Spinal cord (tissue), 10 donors: ENCODE results near the gene NPR1. TPM values are rescaled to one million over a fixed set of nuclear protein-coding genes. Genes with fewer than 3 reads are reported as not detected.

Experiments used
- DNase-seq, 6 donors: peaks; one replicate each; pipeline versions ENCODE4 v3.0.0 to v3.0.0-alpha.2; 2013 to 2015; ENCODE audit warnings: low spot score in 6 of 6, low read depth in 4 of 6
- H3K27ac ChIP-seq: one replicate; pipeline ENCODE4 v1.5.1; 2013; ENCODE audit warnings: low read depth, low read length, control low read depth
- H3K27me3 ChIP-seq: one replicate; pipeline ENCODE4 v1.6.1; 2013; ENCODE audit warnings: low read length; ENCODE audit not compliant: control insufficient read depth, insufficient read depth
- H3K36me3 ChIP-seq: one replicate; pipeline ENCODE4 v1.6.1; 2013; ENCODE audit warnings: low read length; ENCODE audit not compliant: control insufficient read depth, insufficient read depth
- H3K4me1 ChIP-seq: one replicate; pipeline ENCODE4 v1.6.1; 2013; ENCODE audit warnings: low read length; ENCODE audit not compliant: control insufficient read depth, insufficient read depth
- H3K4me3 ChIP-seq: one replicate; pipeline ENCODE4 v1.5.1; 2013; ENCODE audit warnings: low read depth, low read length, control low read depth
- H3K9me3 ChIP-seq: one replicate; pipeline ENCODE4 v1.6.1; 2013; ENCODE audit warnings: low read length; ENCODE audit not compliant: control insufficient read depth, insufficient read depth
- WGBS: methylation state at CpG from one replicate; pipeline ENCODE4 v1.1.5; 2013; ENCODE audit warnings: missing lambda C conversion rate; ENCODE audit not compliant: insufficient coverage; 5-methylcytosine and 5-hydroxymethylcytosine counted together
- polyA plus RNA-seq, 2 donors: library from polyadenylated mRNA; unstranded; fragments of 120-200 nt; gene quantifications; one replicate each; pipeline ENCODE4 v1.2.1, GENCODE V29; 2013; ENCODE audit not compliant: insufficient read length in 2 of 2
- total RNA-seq, 2 donors: library from RNA; depleted of rRNA in 1 of 2; stranded (reverse); fragments of 120-200 nt in 1 of 2; fragments of >200 nt in 1 of 2; gene quantifications; one replicate each; pipeline versions ENCODE4 v1.2.3 to v1.2.4, GENCODE V29; 2013 to 2014
- donor health status: healthy.

NPR1 gene
- total and polyA plus RNA-seq, 4 donors = 1.6 to 6.3 (median 2.4) TPM

- DNase-seq = no peak
- peaks cover 13% of the 10 kb centered on the region for H3K36me3 ChIP-seq
- H3K4me1 ChIP-seq = peaks cover 30% of the 10 kb centered on the region
- H3K4me3 ChIP-seq = no peak overlapping the region
- no peaks in the 10 kb centered on the region for H3K9me3 ChIP-seq
- H3K27ac ChIP-seq = no peak overlapping the region
- H3K27me3 ChIP-seq = peaks cover 8% of the 10 kb centered on the region
- WGBS = no CpG with 5 or more reads among the region's 2 CpGs
These were observed 5.0 kb upstream of the NPR1 start for GRCh38 chr1:153673511-153673910.

- peaks cover 21% of the 10 kb centered on the region for H3K4me1 ChIP-seq
- peak in 2 of 6 donors; percentile 79 to 89 for DNase-seq
- no peaks in the 10 kb centered on the region for H3K36me3 ChIP-seq
- no peak overlapping the region for H3K27ac ChIP-seq
- H3K9me3 ChIP-seq = no peaks in the 10 kb centered on the region
- H3K27me3 ChIP-seq = peaks cover 40% of the 10 kb centered on the region
- peak overlapping the region; percentile 35 for H3K4me3 ChIP-seq
- WGBS = 2% methylated on average over 23 of the region's 29 CpGs
These were observed 570 bp upstream of the NPR1 start for GRCh38 chr1:153677718-153678518.

DNA sequence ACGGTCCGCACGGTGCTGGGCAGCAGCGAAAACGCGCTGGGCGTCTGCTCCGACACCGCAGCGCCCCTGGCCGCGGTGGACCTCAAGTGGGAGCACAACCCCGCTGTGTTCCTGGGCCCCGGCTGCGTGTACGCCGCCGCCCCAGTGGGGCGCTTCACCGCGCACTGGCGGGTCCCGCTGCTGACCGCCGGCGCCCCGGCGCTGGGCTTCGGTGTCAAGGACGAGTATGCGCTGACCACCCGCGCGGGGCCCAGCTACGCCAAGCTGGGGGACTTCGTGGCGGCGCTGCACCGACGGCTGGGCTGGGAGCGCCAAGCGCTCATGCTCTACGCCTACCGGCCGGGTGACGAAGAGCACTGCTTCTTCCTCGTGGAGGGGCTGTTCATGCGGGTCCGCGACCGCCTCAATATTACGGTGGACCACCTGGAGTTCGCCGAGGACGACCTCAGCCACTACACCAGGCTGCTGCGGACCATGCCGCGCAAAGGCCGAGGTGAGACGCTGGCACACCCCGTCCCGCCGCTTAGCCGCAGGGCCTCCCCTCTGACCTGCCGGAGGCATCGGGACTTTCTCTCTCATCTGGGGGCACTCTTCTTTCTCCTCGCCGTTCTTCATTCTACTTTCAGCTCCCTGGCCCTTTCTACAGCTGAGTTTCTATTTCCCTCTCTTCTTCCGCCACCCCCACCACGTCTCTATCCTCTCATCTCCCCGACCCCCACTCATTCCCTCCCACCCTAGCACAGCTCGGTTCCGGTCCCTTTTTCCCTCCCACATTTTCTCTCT is 1.0 kb downstream of the NPR1 start:
- peak overlapping the region; percentile 38 for H3K4me3 ChIP-seq
- no peaks in the 10 kb centered on the region for H3K36me3 ChIP-seq
- peaks cover 21% of the 10 kb centered on the region for H3K4me1 ChIP-seq
- peaks cover 40% of the 10 kb centered on the region for H3K27me3 ChIP-seq
- no peak overlapping the region for H3K27ac ChIP-seq
- H3K9me3 ChIP-seq = no peaks in the 10 kb centered on the region
- peak in 2 of 6 donors; percentile 13 to 26 for DNase-seq
- under 1% methylated on average over 73 of the region's 73 CpGs for WGBS

GRCh38 chr1:153680120-153680403 is 1.6 kb downstream of the NPR1 start:
- Histone ChIP-seq H3K27me3 (peaks cover 40% of the 10 kb centered on the region), H3K36me3 (no peaks in the 10 kb centered on the region), H3K4me3 (no peak overlapping the region), H3K4me1 (peaks cover 21% of the 10 kb centered on the region), H3K9me3 (no peaks in the 10 kb centered on the region), H3K27ac (no peak overlapping the region)
- 10% methylated on average over 5 of the region's 10 CpGs for WGBS
- DNase-seq = no peak

- no peaks in the 10 kb centered on the region for H3K9me3 ChIP-seq
- no peak for DNase-seq
- H3K36me3 ChIP-seq = no peaks in the 10 kb centered on the region
- H3K4me3 ChIP-seq = no peak overlapping the region
- no peak overlapping the region for H3K27ac ChIP-seq
- H3K4me1 ChIP-seq = peaks cover 19% of the 10 kb centered on the region
- 88% methylated on average over 5 of the region's 7 CpGs for WGBS
- peaks cover 40% of the 10 kb centered on the region for H3K27me3 ChIP-seq
These were observed 4.2 kb downstream of the NPR1 start for GRCh38 chr1:153682730-153683129.

DNA sequence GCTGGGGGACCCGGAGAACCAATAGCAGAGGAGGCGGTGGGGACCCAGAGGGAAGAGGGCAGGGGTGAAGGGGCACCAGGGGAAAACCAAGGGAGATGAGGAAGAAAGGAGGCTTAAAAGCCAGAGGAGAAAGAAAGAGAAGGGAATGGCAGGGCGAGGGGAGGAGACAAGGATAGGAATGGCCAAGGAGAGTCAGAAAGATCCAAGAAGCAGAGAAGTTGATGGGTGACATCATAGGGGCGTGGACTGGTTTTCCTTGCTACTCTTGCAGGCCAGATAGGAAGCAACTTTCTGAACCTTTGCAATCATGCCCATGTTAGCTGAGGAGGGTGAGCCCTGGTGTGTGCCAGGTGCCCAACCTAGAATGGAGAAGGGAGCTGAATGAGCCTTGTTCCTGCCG is 5.4 kb downstream of the NPR1 start:
- no peaks in the 10 kb centered on the region for H3K9me3 ChIP-seq
- H3K4me1 ChIP-seq = peaks cover 8% of the 10 kb centered on the region
- H3K4me3 ChIP-seq = no peak overlapping the region
- no peaks in the 10 kb centered on the region for H3K36me3 ChIP-seq
- H3K27ac ChIP-seq = no peak overlapping the region
- 87% methylated on average over 5 of the region's 5 CpGs for whole genome bisulfite sequencing
- H3K27me3 ChIP-seq = peaks cover 28% of the 10 kb centered on the region
- no peak for DNase-seq

DNA sequence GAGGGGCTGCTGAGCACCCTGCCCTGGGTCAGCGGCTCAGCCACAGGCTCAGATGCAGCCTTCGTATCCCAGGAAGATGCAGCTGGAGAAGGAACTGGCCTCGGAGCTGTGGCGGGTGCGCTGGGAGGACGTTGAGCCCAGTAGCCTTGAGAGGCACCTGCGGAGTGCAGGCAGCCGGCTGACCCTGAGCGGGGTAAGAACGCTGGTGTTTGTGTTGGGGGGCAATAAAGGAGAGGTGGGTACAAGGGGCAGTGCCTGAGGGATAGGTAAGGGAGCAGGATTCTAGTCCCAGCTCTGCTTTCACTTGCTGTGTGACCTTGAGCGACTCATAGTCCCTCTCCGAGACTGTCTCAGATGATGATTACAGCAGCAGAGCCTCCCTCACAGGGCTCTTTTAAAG is 6.4 kb downstream of the NPR1 start:
- peaks cover 18% of the 10 kb centered on the region for H3K27me3 ChIP-seq
- no peaks in the 10 kb centered on the region for H3K9me3 ChIP-seq
- WGBS = 76% methylated on average over 9 of the region's 12 CpGs
- no peaks in the 10 kb centered on the region for H3K36me3 ChIP-seq
- no peak overlapping the region for H3K27ac ChIP-seq
- H3K4me3 ChIP-seq = no peak overlapping the region
- no peak for DNase-seq
- H3K4me1 ChIP-seq = no peaks in the 10 kb centered on the region

GRCh38 chr1:153685544-153686340 is 7.3 kb downstream of the NPR1 start:
- Histone ChIP-seq H3K27me3 (peaks cover 9% of the 10 kb centered on the region), H3K4me3 (no peak overlapping the region), H3K27ac (no peak overlapping the region), H3K4me1 (no peaks in the 10 kb centered on the region), H3K36me3 (no peaks in the 10 kb centered on the region), H3K9me3 (no peaks in the 10 kb centered on the region)
- no peak for DNase-seq
- 60% methylated on average over 9 of the region's 11 CpGs for WGBS

GRCh38 chr1:153687346-153688125 is 9.0 kb downstream of the NPR1 start:
- Histone ChIP-seq H3K4me1 (no peaks in the 10 kb centered on the region), H3K9me3 (no peaks in the 10 kb centered on the region), H3K4me3 (no peak overlapping the region), H3K27ac (no peak overlapping the region), H3K27me3 (no peaks in the 10 kb centered on the region), H3K36me3 (no peaks in the 10 kb centered on the region)
- 88% methylated on average over 10 of the region's 16 CpGs for WGBS
- no peak for DNase-seq
